ENCODE results near the gene TMEM184B.

- no peak for TF ChIP-seq CTCF (IDR thresholded peaks at IDR 0.05)
- TF ChIP-seq EZH2 (IDR thresholded peaks at IDR 0.05; ENCODE audit: borderline replicate concordance, insufficient read depth, low read depth, low read length, poor library complexity, severe bottlenecking): no peak
Measured at GRCh38 chr22:38314933-38315822, 42.4 kb upstream of the TMEM184B start.
